Measurements from ENCODE around the gene EFCAB9. TPM values are rescaled to one million over a fixed set of nuclear protein-coding genes. Genes with fewer than 3 reads are reported as not detected.

The EFCAB9 gene
- not detected in 5 replicates for total RNA-seq (2022; extraction: Qiagen RNA extraction)

DNA sequence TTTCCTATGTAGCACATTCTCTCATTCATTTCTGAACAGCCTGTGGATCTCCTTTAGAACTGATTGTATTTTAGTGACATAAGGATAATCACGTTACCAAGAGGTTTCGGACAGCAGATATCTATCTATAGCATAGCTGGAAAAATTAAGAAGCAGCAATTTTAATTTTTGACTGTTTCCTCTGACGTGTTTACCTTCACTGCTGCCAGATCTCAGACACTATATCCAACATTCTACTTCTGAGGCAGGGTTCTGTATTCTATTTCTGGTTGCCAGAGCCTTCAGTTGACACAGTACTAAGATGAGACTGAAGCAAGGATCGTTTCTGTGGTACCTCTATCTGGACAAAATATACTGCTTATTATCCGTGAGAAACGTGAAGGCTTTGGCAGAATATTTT lies at the start of gene EFCAB9:
EFCAB9 (plus strand) TSS at position 301 of the 400 bp plus-strand sequence; CDS start at position 302, 1 bp downstream.

GRCh38 chr5:172188033-172188892 lies 5.7 kb upstream of the EFCAB9 start, which contains the start of gene STK10:
Gene STK10, minus strand, starts transcription at chr5:172188224. Its CDS starts 182 bp downstream, at chr5:172188042.

Other genes with a start within 250 kb of the EFCAB9 start
- 31.8 to 43.4 TPM (median 37.9 TPM) in 5 replicates for gene FBXW11, start 187.5 kb upstream of the EFCAB9 start, total RNA-seq (2022; extraction: Qiagen RNA extraction)
- gene STK10, start 5.9 kb upstream of the EFCAB9 start, total RNA-seq (2022; extraction: Qiagen RNA extraction): 19.6 to 24.7 TPM (median 22.4 TPM) in 5 replicates
- gene UBTD2, start 89.6 kb downstream of the EFCAB9 start, total RNA-seq (2022; extraction: Qiagen RNA extraction): 12.3 to 16.5 TPM (median 14.3 TPM) in 5 replicates